NCI-H2081 (cell line): ENCODE results near the gene HNRNPM.

ENCODE experiments used
- DNase-seq, 2 experiments: peaks; one replicate each; lab custom pipeline; 2025; lab: John Stamatoyannopoulos, UW

Gene HNRNPM

GRCh38 chr19:8460516-8461298, 15.9 kb downstream of the HNRNPM start:
- no peak for DNase-seq

GRCh38 chr19:8461376-8461775, 16.6 kb downstream of the HNRNPM start:
- DNase-seq = no peak

GRCh38 chr19:8461891-8462290, 17.1 kb downstream of the HNRNPM start:
- DNase-seq = no peak

- no peak for DNase-seq
Observed at GRCh38 chr19:8462571-8462970, 17.8 kb downstream of the HNRNPM start.

- no peak for DNase-seq
Observed at GRCh38 chr19:8463365-8463764, 18.6 kb downstream of the HNRNPM start.

- DNase-seq = no peak
Observed at GRCh38 chr19:8466018-8466417, 21.2 kb downstream of the HNRNPM start.

GRCh38 chr19:8468124-8468523, 23.3 kb downstream of the HNRNPM start:
- no peak for DNase-seq

GRCh38 chr19:8468761-8469373, 24.1 kb downstream of the HNRNPM start:
- no peak for DNase-seq

GRCh38 chr19:8469613-8470368, 25.0 kb downstream of the HNRNPM start:
- no peak for DNase-seq

- no peak for DNase-seq
Observed at GRCh38 chr19:8473648-8474476, 29.1 kb downstream of the HNRNPM start.

GRCh38 chr19:8475005-8475404, 30.2 kb downstream of the HNRNPM start:
- DNase-seq = no peak

- DNase-seq = no peak
Observed at GRCh38 chr19:8476524-8476923, 31.7 kb downstream of the HNRNPM start.

- no peak for DNase-seq
Observed at GRCh38 chr19:8477889-8478288, 33.1 kb downstream of the HNRNPM start.

- no peak for DNase-seq
Observed at GRCh38 chr19:8478598-8478997, 33.8 kb downstream of the HNRNPM start.

- no peak for DNase-seq
Observed at GRCh38 chr19:8481201-8481600, 36.4 kb downstream of the HNRNPM start.

- no peak for DNase-seq
Observed at GRCh38 chr19:8481616-8482015, 36.8 kb downstream of the HNRNPM start.

- no peak for DNase-seq
Observed at GRCh38 chr19:8482696-8483095, 37.9 kb downstream of the HNRNPM start.

- no peak for DNase-seq
Observed at GRCh38 chr19:8483165-8483564, 38.4 kb downstream of the HNRNPM start.

- DNase-seq = no peak
Observed at GRCh38 chr19:8484331-8484894, 39.6 kb downstream of the HNRNPM start.

GRCh38 chr19:8485561-8486371, 41.0 kb downstream of the HNRNPM start:
- DNase-seq = no peak

GRCh38 chr19:8486661-8487136, 41.9 kb downstream of the HNRNPM start:
- no peak for DNase-seq
